ENCODE data around the gene SSTR1.
A peak's percentile ranks its signal among the peaks of the same experiment; 100 is the strongest.

SSTR1 gene

DNA sequence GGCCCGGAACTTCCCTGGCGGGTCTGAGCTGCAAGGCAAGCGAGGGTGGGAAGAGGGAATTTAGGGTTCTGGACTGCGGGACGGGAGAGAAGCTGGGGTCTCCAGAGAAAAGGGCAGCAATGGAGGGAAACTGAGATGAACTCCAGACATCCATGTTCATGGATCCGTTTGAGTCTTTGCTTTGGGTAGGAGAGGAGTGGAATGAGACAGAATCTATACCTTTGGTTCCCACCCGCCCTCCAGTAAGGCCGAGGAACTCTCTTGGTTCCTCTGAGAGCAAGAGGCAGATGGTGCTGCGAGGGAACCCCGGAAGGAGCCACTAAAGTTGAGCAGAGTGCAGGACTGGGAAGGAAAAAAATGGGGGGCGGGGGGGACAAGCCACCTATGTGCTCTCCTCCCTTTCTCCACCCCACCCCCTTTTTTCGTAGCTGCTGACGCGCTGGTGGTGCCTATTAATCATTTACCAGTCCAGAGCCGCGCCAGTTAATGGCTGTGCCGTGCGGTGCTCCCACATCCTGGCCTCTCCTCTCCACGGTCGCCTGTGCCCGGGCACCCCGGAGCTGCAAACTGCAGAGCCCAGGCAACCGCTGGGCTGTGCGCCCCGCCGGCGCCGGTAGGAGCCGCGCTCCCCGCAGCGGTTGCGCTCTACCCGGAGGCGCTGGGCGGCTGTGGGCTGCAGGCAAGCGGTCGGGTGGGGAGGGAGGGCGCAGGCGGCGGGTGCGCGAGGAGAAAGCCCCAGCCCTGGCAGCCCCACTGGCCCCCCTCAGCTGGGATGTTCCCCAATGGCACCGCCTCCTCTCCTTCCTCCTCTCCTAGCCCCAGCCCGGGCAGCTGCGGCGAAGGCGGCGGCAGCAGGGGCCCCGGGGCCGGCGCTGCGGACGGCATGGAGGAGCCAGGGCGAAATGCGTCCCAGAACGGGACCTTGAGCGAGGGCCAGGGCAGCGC lies 1.2 kb downstream of the SSTR1 start:
- Histone ChIP-seq H3K18ac (ENCODE audit: low read depth in 1 of 2, low read length in 2 of 2) (peak overlapping the region in 1 of 2 experiments; percentile 67), H3K27ac (ENCODE audit: low read length, poor library complexity, severe bottlenecking) (no peak overlapping the region), H4K8ac (ENCODE audit: low read length) (peak overlapping the region; percentile 74), H2BK15ac (ENCODE audit: low read depth, poor library complexity, severe bottlenecking) (no peak overlapping the region), H3K27me3 (ENCODE audit: control insufficient read depth in 1 of 2, insufficient read depth in 1 of 2, low read length in 2 of 2) (peaks cover 34 to 81% of the 10 kb centered on the region in 2 experiments), H4K91ac (ENCODE audit: low read length) (no peak overlapping the region), H2BK5ac (ENCODE audit: low read depth, low read length, poor library complexity, severe bottlenecking) (no peak overlapping the region), H3K79me1 (replicated peaks; ENCODE audit: low read length, poor library complexity, severe bottlenecking) (no peaks in the 10 kb centered on the region), H2BK12ac (ENCODE audit: low read length in 2 of 2) (peak overlapping the region in 1 of 2 experiments; percentile 7), H2BK120ac (ENCODE audit: low read depth, low read length) (peak overlapping the region; percentile 9), H3K23ac (ENCODE audit: low read length in 2 of 2) (no peak overlapping the region), H3K4me3 (ENCODE audit: insufficient read depth in 1 of 2, low read depth in 1 of 2, low read length in 2 of 2) (peak overlapping the region; percentile 52 to 65), H3K4me1 (ENCODE audit: control insufficient read depth, insufficient read depth, low read depth, low read length) (peaks cover 35% of the 10 kb centered on the region), H3K9ac (ENCODE audit: low read length) (no peak overlapping the region), H3K4ac (ENCODE audit: low read depth in 1 of 2, low read length in 2 of 2) (peak overlapping the region in 1 of 2 experiments; percentile 29), H2AFZ (ENCODE audit: low read depth, low read length) (peak overlapping the region; percentile 32), H3K4me2 (ENCODE audit: low read length, poor library complexity, severe bottlenecking) (peak overlapping the region; percentile 83), H3K36me3 (ENCODE audit: control insufficient read depth in 1 of 2, insufficient read depth in 2 of 2, low read depth in 1 of 2, low read length in 2 of 2) (no peaks in the 10 kb centered on the region), H3K14ac (ENCODE audit: low read length in 2 of 2) (peak overlapping the region in 1 of 2 experiments; percentile 22), H2AK5ac (ENCODE audit: low read length, severe bottlenecking) (no peak overlapping the region), H3K9me3 (ENCODE audit: control insufficient read depth, low read length) (peaks cover 4% of the 10 kb centered on the region)
- DNase-seq: peak; percentile 70
- WGBS: 4% methylated on average over 33 of the region's 59 CpGs

DNA sequence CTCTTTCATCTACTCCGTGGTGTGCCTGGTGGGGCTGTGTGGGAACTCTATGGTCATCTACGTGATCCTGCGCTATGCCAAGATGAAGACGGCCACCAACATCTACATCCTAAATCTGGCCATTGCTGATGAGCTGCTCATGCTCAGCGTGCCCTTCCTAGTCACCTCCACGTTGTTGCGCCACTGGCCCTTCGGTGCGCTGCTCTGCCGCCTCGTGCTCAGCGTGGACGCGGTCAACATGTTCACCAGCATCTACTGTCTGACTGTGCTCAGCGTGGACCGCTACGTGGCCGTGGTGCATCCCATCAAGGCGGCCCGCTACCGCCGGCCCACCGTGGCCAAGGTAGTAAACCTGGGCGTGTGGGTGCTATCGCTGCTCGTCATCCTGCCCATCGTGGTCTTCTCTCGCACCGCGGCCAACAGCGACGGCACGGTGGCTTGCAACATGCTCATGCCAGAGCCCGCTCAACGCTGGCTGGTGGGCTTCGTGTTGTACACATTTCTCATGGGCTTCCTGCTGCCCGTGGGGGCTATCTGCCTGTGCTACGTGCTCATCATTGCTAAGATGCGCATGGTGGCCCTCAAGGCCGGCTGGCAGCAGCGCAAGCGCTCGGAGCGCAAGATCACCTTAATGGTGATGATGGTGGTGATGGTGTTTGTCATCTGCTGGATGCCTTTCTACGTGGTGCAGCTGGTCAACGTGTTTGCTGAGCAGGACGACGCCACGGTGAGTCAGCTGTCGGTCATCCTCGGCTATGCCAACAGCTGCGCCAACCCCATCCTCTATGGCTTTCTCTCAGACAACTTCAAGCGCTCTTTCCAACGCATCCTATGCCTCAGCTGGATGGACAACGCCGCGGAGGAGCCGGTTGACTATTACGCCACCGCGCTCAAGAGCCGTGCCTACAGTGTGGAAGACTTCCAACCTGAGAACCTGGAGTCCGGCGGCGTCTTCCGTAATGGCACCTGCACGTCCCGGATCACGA lies 2.2 kb downstream of the SSTR1 start:
- Histone ChIP-seq H2BK15ac (ENCODE audit: low read depth, poor library complexity, severe bottlenecking) (no peak overlapping the region), H4K91ac (ENCODE audit: low read length) (peak overlapping the region; percentile 46), H4K8ac (ENCODE audit: low read length) (peak overlapping the region; percentile 74), H3K4me1 (ENCODE audit: control insufficient read depth, insufficient read depth, low read depth, low read length) (peaks cover 35% of the 10 kb centered on the region), H3K36me3 (ENCODE audit: control insufficient read depth in 1 of 2, insufficient read depth in 2 of 2, low read depth in 1 of 2, low read length in 2 of 2) (no peaks in the 10 kb centered on the region), H3K27me3 (ENCODE audit: control insufficient read depth in 1 of 2, insufficient read depth in 1 of 2, low read length in 2 of 2) (peaks cover 34 to 90% of the 10 kb centered on the region in 2 experiments), H3K9me3 (ENCODE audit: control insufficient read depth, low read length) (peaks cover 4% of the 10 kb centered on the region), H3K9ac (ENCODE audit: low read length) (no peak overlapping the region), H3K27ac (ENCODE audit: low read length, poor library complexity, severe bottlenecking) (no peak overlapping the region), H3K23ac (ENCODE audit: low read length in 2 of 2) (peak overlapping the region in 1 of 2 experiments; percentile 64), H3K79me1 (replicated peaks; ENCODE audit: low read length, poor library complexity, severe bottlenecking) (no peaks in the 10 kb centered on the region), H3K4ac (ENCODE audit: low read depth in 1 of 2, low read length in 2 of 2) (peak overlapping the region; percentile 52 to 53), H2AK5ac (ENCODE audit: low read length, severe bottlenecking) (no peak overlapping the region), H3K4me2 (ENCODE audit: low read length, poor library complexity, severe bottlenecking) (peak overlapping the region; percentile 83), H2AFZ (ENCODE audit: low read depth, low read length) (peak overlapping the region; percentile 32), H2BK12ac (ENCODE audit: low read length in 2 of 2) (peak overlapping the region in 1 of 2 experiments; percentile 3), H3K18ac (ENCODE audit: low read depth in 1 of 2, low read length in 2 of 2) (peak overlapping the region in 1 of 2 experiments; percentile 67), H3K14ac (ENCODE audit: low read length in 2 of 2) (peak overlapping the region in 1 of 2 experiments; percentile 22), H2BK5ac (ENCODE audit: low read depth, low read length, poor library complexity, severe bottlenecking) (no peak overlapping the region), H2BK120ac (ENCODE audit: low read depth, low read length) (peak overlapping the region; percentile 9), H3K4me3 (ENCODE audit: insufficient read depth in 1 of 2, low read depth in 1 of 2, low read length in 2 of 2) (peak overlapping the region; percentile 52 to 65)
- peak; percentile 39 for DNase-seq
- WGBS: 44% methylated on average over 69 of the region's 69 CpGs

DNA sequence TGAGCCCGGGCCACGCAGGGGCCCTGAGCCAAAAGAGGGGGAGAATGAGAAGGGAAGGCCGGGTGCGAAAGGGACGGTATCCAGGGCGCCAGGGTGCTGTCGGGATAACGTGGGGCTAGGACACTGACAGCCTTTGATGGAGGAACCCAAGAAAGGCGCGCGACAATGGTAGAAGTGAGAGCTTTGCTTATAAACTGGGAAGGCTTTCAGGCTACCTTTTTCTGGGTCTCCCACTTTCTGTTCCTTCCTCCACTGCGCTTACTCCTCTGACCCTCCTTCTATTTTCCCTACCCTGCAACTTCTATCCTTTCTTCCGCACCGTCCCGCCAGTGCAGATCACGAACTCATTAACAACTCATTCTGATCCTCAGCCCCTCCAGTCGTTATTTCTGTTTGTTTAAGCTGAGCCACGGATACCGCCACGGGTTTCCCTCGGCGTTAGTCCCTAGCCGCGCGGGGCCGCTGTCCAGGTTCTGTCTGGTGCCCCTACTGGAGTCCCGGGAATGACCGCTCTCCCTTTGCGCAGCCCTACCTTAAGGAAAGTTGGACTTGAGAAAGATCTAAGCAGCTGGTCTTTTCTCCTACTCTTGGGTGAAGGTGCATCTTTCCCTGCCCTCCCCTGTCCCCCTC lies 3.0 kb downstream of the SSTR1 start:
- H4K8ac ChIP-seq (ENCODE audit: low read length): no peak overlapping the region
- no peak overlapping the region for H2AK5ac ChIP-seq (ENCODE audit: low read length, severe bottlenecking)
- DNase-seq: peak; percentile 75
- no peak overlapping the region for H2BK15ac ChIP-seq (ENCODE audit: low read depth, poor library complexity, severe bottlenecking)
- peaks cover 35% of the 10 kb centered on the region for H3K4me1 ChIP-seq (ENCODE audit: control insufficient read depth, insufficient read depth, low read depth, low read length)
- no peak overlapping the region for H3K9ac ChIP-seq (ENCODE audit: low read length)
- H3K4me2 ChIP-seq (ENCODE audit: low read length, poor library complexity, severe bottlenecking): peak overlapping the region; percentile 93
- H2BK12ac ChIP-seq (ENCODE audit: low read length in 2 of 2): no peak overlapping the region
- no peaks in the 10 kb centered on the region for H3K36me3 ChIP-seq (ENCODE audit: control insufficient read depth in 1 of 2, insufficient read depth in 2 of 2, low read depth in 1 of 2, low read length in 2 of 2)
- H2BK5ac ChIP-seq (ENCODE audit: low read depth, low read length, poor library complexity, severe bottlenecking): no peak overlapping the region
- H3K9me3 ChIP-seq (ENCODE audit: control insufficient read depth, low read length): peaks cover 4% of the 10 kb centered on the region
- peak overlapping the region in 1 of 2 experiments; percentile 53 for H3K14ac ChIP-seq (ENCODE audit: low read length in 2 of 2)
- H3K4me3 ChIP-seq (ENCODE audit: insufficient read depth in 1 of 2, low read depth in 1 of 2, low read length in 2 of 2): peak overlapping the region in 1 of 2 experiments; percentile 65
- WGBS: 6% methylated on average over 27 of the region's 29 CpGs
- no peak overlapping the region for H3K27ac ChIP-seq (ENCODE audit: low read length, poor library complexity, severe bottlenecking)
- H3K23ac ChIP-seq (ENCODE audit: low read length in 2 of 2): peak overlapping the region in 1 of 2 experiments; percentile 64
- peak overlapping the region; percentile 7 to 14 for H3K18ac ChIP-seq (ENCODE audit: low read depth in 1 of 2, low read length in 2 of 2)
- H3K79me1 ChIP-seq (replicated peaks; ENCODE audit: low read length, poor library complexity, severe bottlenecking): no peaks in the 10 kb centered on the region
- H2BK120ac ChIP-seq (ENCODE audit: low read depth, low read length): no peak overlapping the region
- no peak overlapping the region for H4K91ac ChIP-seq (ENCODE audit: low read length)
- H3K4ac ChIP-seq (ENCODE audit: low read depth in 1 of 2, low read length in 2 of 2): peak overlapping the region in 1 of 2 experiments; percentile 53
- H2AFZ ChIP-seq (ENCODE audit: low read depth, low read length): peak overlapping the region; percentile 23
- peaks cover 34 to 86% of the 10 kb centered on the region in 2 experiments for H3K27me3 ChIP-seq (ENCODE audit: control insufficient read depth in 1 of 2, insufficient read depth in 1 of 2, low read length in 2 of 2)
